GM12878 (cell line): Measurements from ENCODE around the gene LYZL2. TPM values are rescaled to one million over a fixed set of nuclear protein-coding genes. Genes with fewer than 3 reads are reported as not detected.

Experiments
- CUX1 ChIP-seq: IDR thresholded peaks from 2 replicates; pipeline ENCODE4 v1.6.1; 2012; ENCODE audit warnings: improper control_type of control experiment, low read depth, low read length; ENCODE audit not compliant: insufficient replicate concordance
- MXI1 ChIP-seq: fragments of 150-350 bp; IDR thresholded peaks from 2 replicates; pipeline ENCODE4 v1.6.1; 2011; ENCODE audit warnings: low read depth, mild to moderate bottlenecking, inconsistent platforms, low read length, improper control_type of control experiment
- NFXL1 ChIP-seq: fragments of 450-650 bp; IDR thresholded peaks from 2 replicates; pipeline ENCODE4 v1.6.1; 2017; ENCODE audit warnings: antibody characterized with exemption, mild to moderate bottlenecking, borderline replicate concordance
- PAX5 ChIP-seq: IDR thresholded peaks from 2 replicates; pipeline ENCODE4 v1.6.1; 2011; ENCODE audit warnings: low read depth, low read length, borderline replicate concordance
- PRDM15 ChIP-seq: fragments of 450-650 bp; formaldehyde crosslinking; IDR thresholded peaks from 2 replicates; pipeline ENCODE4 v1.4.0; 2020; ENCODE audit warnings: mild to moderate bottlenecking, moderate library complexity
- RAD21 ChIP-seq: IDR thresholded peaks from 2 replicates; pipeline ENCODE4 v1.6.1; 2011; ENCODE audit warnings: mild to moderate bottlenecking, low read depth, low read length, moderate library complexity; ENCODE audit not compliant: insufficient read depth
- SREBF1 ChIP-seq: IDR thresholded peaks from 2 replicates; pipeline ENCODE4 v1.6.1; 2012; ENCODE audit warnings: mild to moderate bottlenecking, low read length
- SUZ12 ChIP-seq: fragments of 200-600 bp; sonication (generic); IDR thresholded peaks from one replicate; pipeline ENCODE4 v1.6.1; 2018; ENCODE audit warnings: antibody characterized with exemption, mild to moderate bottlenecking; ENCODE audit not compliant: unreplicated experiment
- TCF7 ChIP-seq: IDR thresholded peaks from 2 replicates; pipeline ENCODE4 v1.6.1; 2014; ENCODE audit warnings: antibody characterized with exemption, borderline replicate concordance
- ZSCAN29 ChIP-seq: fragments of 450-650 bp; IDR thresholded peaks from 2 replicates; pipeline ENCODE4 v1.6.1; 2017; ENCODE audit warnings: mild to moderate bottlenecking, moderate library complexity
- polyA plus RNA-seq, 11 experiments: library from polyadenylated mRNA; depleted of rRNA in 4 of 11; unstranded in 6 of 11; stranded (reverse) in 5 of 11; fragments of >200 nt; fragmentation: Nextera tagmentation in 4 of 11; fragmentation: Illumina TruSeq in 1 of 11; extraction: Ambion mirVana in 4 of 11; extraction: Trizol in 1 of 11; gene quantifications; 1 replicate in 1 of 11; 2 replicates in 10 of 11; pipeline versions ENCODE4 v1.2.1 to v1.2.3, GENCODE V29; 2011 to 2016; ENCODE audit warnings: inconsistent platforms in 2 of 11, missing spikeins in 2 of 11, low read depth in 1 of 11
- total RNA-seq, 4 experiments: library from RNA; depleted of rRNA in 3 of 4; stranded (reverse); fragments of >200 nt in 3 of 4; fragmentation: Illumina TruSeq in 1 of 4; extraction: Trizol in 1 of 4; gene quantifications; 2 replicates each; pipeline versions ENCODE4 v1.2.1 to v1.2.3, GENCODE V29; 2013 to 2021
- TF ChIP-seq, protein P1 (sequence below): fragments of 450-650 bp; IDR thresholded peaks from 2 replicates; pipeline ENCODE4 v1.6.1; 2017; ENCODE audit warnings: mild to moderate bottlenecking, moderate library complexity
- TF ChIP-seq, protein P2 (sequence below): fragments of 450-650 bp; IDR thresholded peaks from 2 replicates; pipeline ENCODE4 v1.6.1; 2017; ENCODE audit warnings: mild to moderate bottlenecking

Gene LYZL2
- total and polyA plus RNA-seq, 10 of the 15 experiments (the other 5 are each of a cell fraction or from before 2014, with no cell fraction given), result not detected

DNA sequence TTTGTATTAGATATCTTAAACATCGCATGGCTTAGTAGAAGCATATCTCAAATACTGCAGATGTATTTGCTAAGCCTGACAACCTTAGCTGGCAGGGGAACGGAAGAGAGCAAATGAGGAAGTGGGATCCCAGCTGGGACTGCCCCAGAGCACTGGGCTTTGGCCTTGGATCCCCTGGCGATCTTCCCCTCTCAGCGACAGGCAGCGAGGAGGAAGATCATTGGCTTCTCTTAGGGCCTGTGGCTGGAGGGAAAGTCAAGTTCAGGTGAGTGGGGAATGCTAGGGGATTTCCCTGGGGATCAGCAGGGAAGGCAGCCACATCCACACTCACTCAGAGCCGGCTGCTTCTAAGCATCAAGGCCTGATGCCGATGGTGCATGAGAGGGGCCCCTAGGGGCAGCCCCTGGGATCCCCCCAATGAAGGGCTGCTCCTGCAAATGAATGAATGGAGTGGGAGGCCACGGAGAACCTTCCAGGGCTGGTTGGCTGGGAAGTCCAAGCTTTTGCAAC is 42.0 kb downstream of the LYZL2 start (continued):
- TF ChIP-seq NFXL1, result no peak
- peak; percentile 12 for TF ChIP-seq CUX1
- 0 out of 2 replicates have a peak, but pooled peaks have one; percentile 8 for TF ChIP-seq RAD21
- TF ChIP-seq, protein P1, sequence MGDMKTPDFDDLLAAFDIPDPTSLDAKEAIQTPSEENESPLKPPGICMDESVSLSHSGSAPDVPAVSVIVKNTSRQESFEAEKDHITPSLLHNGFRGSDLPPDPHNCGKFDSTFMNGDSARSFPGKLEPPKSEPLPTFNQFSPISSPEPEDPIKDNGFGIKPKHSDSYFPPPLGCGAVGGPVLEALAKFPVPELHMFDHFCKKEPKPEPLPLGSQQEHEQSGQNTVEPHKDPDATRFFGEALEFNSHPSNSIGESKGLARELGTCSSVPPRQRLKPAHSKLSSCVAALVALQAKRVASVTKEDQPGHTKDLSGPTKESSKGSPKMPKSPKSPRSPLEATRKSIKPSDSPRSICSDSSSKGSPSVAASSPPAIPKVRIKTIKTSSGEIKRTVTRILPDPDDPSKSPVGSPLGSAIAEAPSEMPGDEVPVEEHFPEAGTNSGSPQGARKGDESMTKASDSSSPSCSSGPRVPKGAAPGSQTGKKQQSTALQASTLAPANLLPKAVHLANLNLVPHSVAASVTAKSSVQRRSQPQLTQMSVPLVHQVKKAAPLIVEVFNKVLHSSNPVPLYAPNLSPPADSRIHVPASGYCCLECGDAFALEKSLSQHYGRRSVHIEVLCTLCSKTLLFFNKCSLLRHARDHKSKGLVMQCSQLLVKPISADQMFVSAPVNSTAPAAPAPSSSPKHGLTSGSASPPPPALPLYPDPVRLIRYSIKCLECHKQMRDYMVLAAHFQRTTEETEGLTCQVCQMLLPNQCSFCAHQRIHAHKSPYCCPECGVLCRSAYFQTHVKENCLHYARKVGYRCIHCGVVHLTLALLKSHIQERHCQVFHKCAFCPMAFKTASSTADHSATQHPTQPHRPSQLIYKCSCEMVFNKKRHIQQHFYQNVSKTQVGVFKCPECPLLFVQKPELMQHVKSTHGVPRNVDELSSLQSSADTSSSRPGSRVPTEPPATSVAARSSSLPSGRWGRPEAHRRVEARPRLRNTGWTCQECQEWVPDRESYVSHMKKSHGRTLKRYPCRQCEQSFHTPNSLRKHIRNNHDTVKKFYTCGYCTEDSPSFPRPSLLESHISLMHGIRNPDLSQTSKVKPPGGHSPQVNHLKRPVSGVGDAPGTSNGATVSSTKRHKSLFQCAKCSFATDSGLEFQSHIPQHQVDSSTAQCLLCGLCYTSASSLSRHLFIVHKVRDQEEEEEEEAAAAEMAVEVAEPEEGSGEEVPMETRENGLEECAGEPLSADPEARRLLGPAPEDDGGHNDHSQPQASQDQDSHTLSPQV, result no peak
- TF ChIP-seq PAX5, result peak; percentile 46; the same call in 1 of the 2 replicates
- TF ChIP-seq, protein P2, sequence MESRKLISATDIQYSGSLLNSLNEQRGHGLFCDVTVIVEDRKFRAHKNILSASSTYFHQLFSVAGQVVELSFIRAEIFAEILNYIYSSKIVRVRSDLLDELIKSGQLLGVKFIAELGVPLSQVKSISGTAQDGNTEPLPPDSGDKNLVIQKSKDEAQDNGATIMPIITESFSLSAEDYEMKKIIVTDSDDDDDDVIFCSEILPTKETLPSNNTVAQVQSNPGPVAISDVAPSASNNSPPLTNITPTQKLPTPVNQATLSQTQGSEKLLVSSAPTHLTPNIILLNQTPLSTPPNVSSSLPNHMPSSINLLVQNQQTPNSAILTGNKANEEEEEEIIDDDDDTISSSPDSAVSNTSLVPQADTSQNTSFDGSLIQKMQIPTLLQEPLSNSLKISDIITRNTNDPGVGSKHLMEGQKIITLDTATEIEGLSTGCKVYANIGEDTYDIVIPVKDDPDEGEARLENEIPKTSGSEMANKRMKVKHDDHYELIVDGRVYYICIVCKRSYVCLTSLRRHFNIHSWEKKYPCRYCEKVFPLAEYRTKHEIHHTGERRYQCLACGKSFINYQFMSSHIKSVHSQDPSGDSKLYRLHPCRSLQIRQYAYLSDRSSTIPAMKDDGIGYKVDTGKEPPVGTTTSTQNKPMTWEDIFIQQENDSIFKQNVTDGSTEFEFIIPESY, result no peak
- peak; percentile 38; the same call in 1 of the 2 replicates for TF ChIP-seq TCF7
- TF ChIP-seq SREBF1, result no peak
- TF ChIP-seq PRDM15 (CRISPR knock-in tag), result no peak
- no peak for TF ChIP-seq SUZ12
- TF ChIP-seq ZSCAN29, result no peak
- peak; percentile 17; the same call in 1 of the 2 replicates for TF ChIP-seq MXI1
